Upper lobe of left lung (tissue), 6 donors: ENCODE data around the gene COL11A2. TPM values are rescaled to one million over a fixed set of nuclear protein-coding genes. Genes with fewer than 3 reads are reported as not detected.

ENCODE experiments used
- ATAC-seq, 2 donors: fragments of 200-7000 bp; cut with Tn5 transposase; one replicate each; pipeline ENCODE4 v1.9.1; 2022; ENCODE audit warnings: mild to moderate bottlenecking in 2 of 2, moderate library complexity in 2 of 2; ENCODE audit not compliant: low FRiP score in 2 of 2
- DNase-seq, 2 donors: peaks; one replicate each; pipeline ENCODE4 v3.0.0-alpha.2; 2019 to 2020
- H3K27ac ChIP-seq, 4 donors: fragments of 200-600 bp; sonication (generic); one replicate each; pipeline ENCODE4 v1.5.1; 2016 to 2019
- H3K27me3 ChIP-seq, 4 donors: fragments of 200-600 bp; sonication (generic); one replicate each; pipeline ENCODE4 v1.5.1; 2017 to 2019
- H3K36me3 ChIP-seq, 4 donors: fragments of 200-600 bp; sonication (generic); one replicate each; pipeline ENCODE4 v1.5.1; 2016 to 2019
- H3K4me1 ChIP-seq, 4 donors: fragments of 200-600 bp; sonication (generic); one replicate each; pipeline ENCODE4 v1.5.1; 2018 to 2019
- H3K4me3 ChIP-seq, 4 donors: fragments of 200-600 bp; sonication (generic); one replicate each; pipeline ENCODE4 v1.5.1; 2017 to 2019; ENCODE audit warnings: mild to moderate bottlenecking in 2 of 4, moderate library complexity in 1 of 4
- H3K9me3 ChIP-seq, 4 donors: fragments of 200-600 bp; sonication (generic); one replicate each; pipeline ENCODE4 v1.5.1; 2018 to 2019
- CTCF ChIP-seq, 6 experiments: fragments of 450-650 bp in 4 of 6; fragments of 200-600 bp in 2 of 6; sonication (generic) in 2 of 6; IDR thresholded peaks; one replicate each; pipeline ENCODE4 v1.5.1; 2016 to 2019; ENCODE audit warnings: antibody characterized with exemption in 6 of 6
- EP300 ChIP-seq, 4 donors: sonication (generic); formaldehyde crosslinking; IDR thresholded peaks; one replicate each; pipeline ENCODE4 v1.5.1; 2017; ENCODE audit warnings: antibody characterized with exemption in 4 of 4, control low read depth in 2 of 4
- POLR2A ChIP-seq, 4 donors: fragments of 450-650 bp; IDR thresholded peaks; one replicate each; pipeline ENCODE4 v1.5.1; 2016 to 2017; ENCODE audit warnings: antibody characterized with exemption in 4 of 4, mild to moderate bottlenecking in 2 of 4
- POLR2AphosphoS5 ChIP-seq, 2 donors: sonication (generic); formaldehyde crosslinking; IDR thresholded peaks; one replicate each; pipeline ENCODE4 v1.5.1; 2017; ENCODE audit warnings: antibody characterized with exemption in 2 of 2
- WGBS, 2 donors: methylation state at CpG; one replicate each; pipeline ENCODE4 v1.1.5; 2017 to 2018; 5-methylcytosine and 5-hydroxymethylcytosine counted together
- total RNA-seq, 6 donors: library from RNA; depleted of rRNA in 4 of 6; stranded (reverse); fragments of >200 nt in 4 of 6; gene quantifications; one replicate each; pipeline versions ENCODE4 v1.1.0 to v1.2.1, GENCODE V29; 2016 to 2021
- donor health status: DM: no; HTN: no; CAD: no; lungs with moderate emphysema.
- donor health status: DM: no; HTN: yes; CAD: no; lungs with severe emphysema.

Gene COL11A2
- total RNA-seq, 6 donors from 2014 or later = 0.20 to 2.1 (median 0.74) TPM

GRCh38 chr6:33123732-33124524 is 68.3 kb downstream of the COL11A2 start:
- peak; percentile 46 to 47 for ATAC-seq
- Histone ChIP-seq H3K4me3 (no peak overlapping the region), H3K4me1 (no peaks in the 10 kb centered on the region), H3K27ac (no peak overlapping the region), H3K36me3 (no peaks in the 10 kb centered on the region), H3K27me3 (no peaks in the 10 kb centered on the region), H3K9me3 (peaks cover 0 to 11% (median 5%) of the 10 kb centered on the region in 4 donors)
- no peak for DNase-seq
- TF ChIP-seq POLR2A (IDR thresholded peaks at IDR 0.05) (no peak), CTCF (IDR thresholded peaks at IDR 0.05) (peak; percentile 16 to 50 (median 30))
- 78 to 91% methylated on average over 20 of the region's 20 CpGs for WGBS, 2 donors

- ATAC-seq = no peak
- Histone ChIP-seq H3K4me1 (no peaks in the 10 kb centered on the region), H3K27ac (no peak overlapping the region), H3K4me3 (no peak overlapping the region), H3K36me3 (no peaks in the 10 kb centered on the region), H3K27me3 (peaks cover 0 to under 1% (median 0%) of the 10 kb centered on the region in 4 donors), H3K9me3 (peaks cover 0 to 11% (median 5%) of the 10 kb centered on the region in 4 donors)
- no peak for DNase-seq
- WGBS, 2 donors = 82 to 87% methylated on average over 6 of the region's 6 CpGs
- TF ChIP-seq CTCF (IDR thresholded peaks at IDR 0.05) (peak in 1 of 6 experiments; percentile 9), EP300 (IDR thresholded peaks at IDR 0.05) (no peak)
These were observed 69.1 kb downstream of the COL11A2 start for GRCh38 chr6:33123181-33123580.

- Histone ChIP-seq H3K27ac (no peak overlapping the region), H3K4me3 (no peak overlapping the region), H3K27me3 (peaks cover 0 to 20% (median 10%) of the 10 kb centered on the region in 4 donors), H3K4me1 (peaks cover 0 to 10% (median 3%) of the 10 kb centered on the region in 4 donors), H3K9me3 (peaks cover 0 to 11% (median 5%) of the 10 kb centered on the region in 4 donors), H3K36me3 (no peaks in the 10 kb centered on the region)
- 57 to 72% methylated on average over 3 of the region's 3 CpGs for WGBS, 2 donors
- ATAC-seq (no peak), DNase-seq (no peak)
- TF ChIP-seq POLR2A (IDR thresholded peaks at IDR 0.05) (no peak), CTCF (IDR thresholded peaks at IDR 0.05) (no peak), EP300 (IDR thresholded peaks at IDR 0.05) (no peak), POLR2AphosphoS5 (IDR thresholded peaks at IDR 0.05) (no peak)
These were observed 72.3 kb downstream of the COL11A2 start for GRCh38 chr6:33120001-33120400.

- Histone ChIP-seq H3K27ac (no peak overlapping the region), H3K4me3 (no peak overlapping the region), H3K9me3 (peaks cover 0 to 6% (median under 1%) of the 10 kb centered on the region in 4 donors), H3K36me3 (no peaks in the 10 kb centered on the region), H3K27me3 (peaks cover 0 to 20% (median 10%) of the 10 kb centered on the region in 4 donors), H3K4me1 (peaks cover 0 to 10% (median 3%) of the 10 kb centered on the region in 4 donors)
- TF ChIP-seq POLR2AphosphoS5 (IDR thresholded peaks at IDR 0.05) (no peak), CTCF (IDR thresholded peaks at IDR 0.05) (peak; percentile 69 to 88 (median 83))
- DNase-seq (no peak), ATAC-seq (peak in 1 of 2 donors; percentile 64)
- WGBS, 2 donors = 0% methylated on average over 3 of the region's 3 CpGs
These were observed 73.6 kb downstream of the COL11A2 start for GRCh38 chr6:33118525-33119123.
